Neural cell (in vitro differentiated cells): ENCODE data around the gene HOXD3. TPM values are rescaled to one million over a fixed set of nuclear protein-coding genes. Genes with fewer than 3 reads are reported as not detected.

ENCODE experiments used
- H2AFZ ChIP-seq: fragments of 200-600, 300-800 bp; sonication (generic), shearing (Covaris generic); 2 replicates; pipeline ENCODE4 v1.6.0; 2014; ENCODE audit warnings: low read depth, mild to moderate bottlenecking, antibody characterized with exemption, low read length, moderate library complexity
- H3F3A ChIP-seq: fragments of 200-600 bp; shearing (Covaris generic); 2 replicates; pipeline ENCODE4 v1.6.1; 2016; ENCODE audit warnings: mild to moderate bottlenecking, moderate library complexity, mixed read lengths, antibody characterized with exemption, low read length; ENCODE audit not compliant: insufficient read depth, poor library complexity, severe bottlenecking
- H3K27ac ChIP-seq: fragments of 200-600, 300-800 bp; sonication (generic), shearing (Covaris generic); 2 replicates; pipeline ENCODE4 v1.5.1; 2014; ENCODE audit warnings: mild to moderate bottlenecking, low read length, moderate library complexity
- H3K27me3 ChIP-seq: fragments of 300-800, 200-600 bp; sonication (generic), shearing (Covaris generic); 2 replicates; pipeline ENCODE4 v1.6.0; 2014; ENCODE audit warnings: mild to moderate bottlenecking, low read depth, low read length, moderate library complexity; ENCODE audit not compliant: insufficient read depth
- H3K36me3 ChIP-seq: fragments of 300-800, 200-600 bp; sonication (generic), shearing (Covaris generic); 2 replicates; pipeline ENCODE4 v1.5.1; 2014; ENCODE audit warnings: mild to moderate bottlenecking, antibody characterized with exemption, low read length, moderate library complexity; ENCODE audit not compliant: insufficient read depth
- H3K4me2 ChIP-seq: fragments of 300-800, 200-600 bp; sonication (generic), shearing (Covaris generic); 2 replicates; pipeline ENCODE4 v1.6.0; 2014; ENCODE audit warnings: mild to moderate bottlenecking, low read length
- H3K4me3 ChIP-seq: fragments of 300-800, 200-600 bp; sonication (generic), shearing (Covaris generic); 2 replicates; pipeline ENCODE4 v1.5.1; 2014; ENCODE audit warnings: mild to moderate bottlenecking, low read length, moderate library complexity
- H3K79me2 ChIP-seq: fragments of 200-600 bp; shearing (Covaris generic); replicated peaks from 2 replicates; pipeline ENCODE4 v1.6.0; 2014; ENCODE audit warnings: mild to moderate bottlenecking, low read length, moderate library complexity; ENCODE audit not compliant: insufficient read depth
- H3K9ac ChIP-seq: fragments of 300-800, 200-600 bp; sonication (generic), shearing (Covaris generic); 2 replicates; pipeline ENCODE4 v1.6.1; 2016; ENCODE audit warnings: mild to moderate bottlenecking, low read length, mixed read lengths
- H3K9me2 ChIP-seq: fragments of 200-600 bp; shearing (Covaris generic); 2 replicates; pipeline ENCODE4 v1.6.1; 2016; ENCODE audit warnings: mild to moderate bottlenecking, low read length, mixed read lengths; ENCODE audit not compliant: insufficient read depth
- H3K9me3 ChIP-seq: fragments of 200-600, 300-800 bp; sonication (generic), shearing (Covaris generic); 2 replicates; pipeline ENCODE4 v1.6.1; 2016; ENCODE audit warnings: mild to moderate bottlenecking, mixed run types, low read length, moderate library complexity, mixed read lengths
- H4K20me1 ChIP-seq: fragments of 200-600 bp; shearing (Covaris generic); 2 replicates; pipeline ENCODE4 v1.6.1; 2016; ENCODE audit warnings: mild to moderate bottlenecking, mixed run types; ENCODE audit not compliant: insufficient read depth
- EP300 ChIP-seq: fragments of 450-650 bp; conservative IDR thresholded peaks from 2 replicates; pipeline ENCODE4 v1.6.1; 2014; ENCODE audit warnings: antibody characterized with exemption, mild to moderate bottlenecking, moderate library complexity; ENCODE audit not compliant: poor library complexity, severe bottlenecking
- EZH2 ChIP-seq: fragments of 200-600, 300-800 bp; shearing (Covaris generic), sonication (generic); IDR thresholded peaks from 2 replicates; pipeline ENCODE4 v1.6.1; 2014; ENCODE audit warnings: antibody characterized with exemption, low read length, borderline replicate concordance, mild to moderate bottlenecking; ENCODE audit not compliant: insufficient read depth, poor library complexity, severe bottlenecking
- MXI1 ChIP-seq: fragments of 450-650 bp; conservative IDR thresholded peaks from 2 replicates; pipeline ENCODE4 v1.6.1; 2014; ENCODE audit warnings: antibody characterized with exemption, mild to moderate bottlenecking; ENCODE audit not compliant: poor library complexity, severe bottlenecking
- POLR2AphosphoS5 ChIP-seq: IDR thresholded peaks from 2 replicates; pipeline ENCODE4 v1.6.1; 2012
- RAD21 ChIP-seq: fragments of 450-650 bp; conservative IDR thresholded peaks from 2 replicates; pipeline ENCODE4 v1.6.1; 2014; ENCODE audit warnings: antibody characterized with exemption, mild to moderate bottlenecking, moderate library complexity
- SMC3 ChIP-seq: fragments of 450-650 bp; conservative IDR thresholded peaks from 2 replicates; pipeline ENCODE4 v1.6.1; 2014; ENCODE audit warnings: antibody characterized with exemption, mild to moderate bottlenecking, moderate library complexity; ENCODE audit not compliant: poor library complexity
- TAF1 ChIP-seq: IDR thresholded peaks from 2 replicates; pipeline ENCODE4 v1.6.1; 2012; ENCODE audit warnings: low read depth
- polyA plus RNA-seq: library from polyadenylated mRNA; depleted of rRNA; stranded (reverse); fragments of >200 nt; gene quantifications from 2 replicates; pipeline ENCODE4 v1.2.3, GENCODE V29; 2014
- TF ChIP-seq, protein P1 (sequence below): fragments of 450-650 bp; IDR thresholded peaks from 2 replicates; pipeline ENCODE4 v1.5.1; 2014; ENCODE audit warnings: antibody characterized with exemption, mild to moderate bottlenecking, moderate library complexity; ENCODE audit not compliant: poor library complexity, severe bottlenecking

HOXD3 gene
- polyA plus RNA-seq, 1 donor from 2014 or later, result not detected

DNA sequence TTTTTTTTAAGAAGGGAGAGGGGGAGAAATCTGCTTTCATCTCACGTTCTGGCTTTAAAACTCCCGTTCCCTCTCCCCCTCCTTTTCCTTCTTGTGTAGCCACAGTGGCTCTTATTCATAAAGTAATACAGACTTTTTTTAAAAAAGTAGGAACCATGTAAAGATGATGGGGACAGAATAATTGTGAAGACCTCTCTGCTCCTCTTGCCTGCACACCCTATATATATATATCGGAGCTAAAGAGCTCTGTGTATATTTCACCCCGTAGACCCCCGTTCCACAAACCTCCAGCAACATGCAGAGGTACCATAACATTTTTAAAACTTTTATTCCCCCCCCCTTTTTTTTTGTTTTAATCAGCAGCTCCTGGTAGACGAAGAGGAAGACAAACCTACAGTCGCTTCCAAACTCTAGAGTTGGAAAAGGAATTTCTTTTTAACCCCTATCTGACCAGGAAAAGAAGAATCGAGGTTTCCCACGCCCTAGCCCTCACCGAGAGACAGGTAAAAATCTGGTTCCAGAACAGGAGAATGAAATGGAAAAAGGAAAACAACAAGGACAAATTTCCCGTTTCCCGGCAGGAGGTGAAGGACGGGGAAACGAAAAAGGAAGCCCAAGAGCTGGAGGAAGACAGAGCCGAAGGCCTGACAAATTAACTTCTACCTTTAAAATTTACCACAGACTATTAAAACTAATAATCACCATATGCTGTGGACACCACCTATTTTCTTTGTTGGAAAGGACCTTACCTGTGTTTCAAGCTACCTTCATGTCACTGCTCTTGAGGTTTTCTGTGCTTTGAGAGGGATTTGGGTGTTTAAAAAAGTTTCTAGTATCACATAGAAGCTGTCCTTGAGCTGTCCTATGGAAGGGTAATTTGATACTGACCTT, 25.9 kb upstream of the HOXD3 start:
- Histone ChIP-seq H3K27me3 (peaks cover 97% of the 10 kb centered on the region), H3K9me3 (no peaks in the 10 kb centered on the region), H3K36me3 (no peaks in the 10 kb centered on the region), H4K20me1 (no peaks in the 10 kb centered on the region), H3K9ac (no peak overlapping the region), H3K79me2 (no peaks in the 10 kb centered on the region), H3K27ac (no peak overlapping the region), H3K4me3 (peak overlapping the region; percentile 58), H3F3A (no peaks in the 10 kb centered on the region), H2AFZ (no peak overlapping the region), H3K4me2 (no peak overlapping the region), H3K9me2 (no peaks in the 10 kb centered on the region)
- TF ChIP-seq, protein P1, sequence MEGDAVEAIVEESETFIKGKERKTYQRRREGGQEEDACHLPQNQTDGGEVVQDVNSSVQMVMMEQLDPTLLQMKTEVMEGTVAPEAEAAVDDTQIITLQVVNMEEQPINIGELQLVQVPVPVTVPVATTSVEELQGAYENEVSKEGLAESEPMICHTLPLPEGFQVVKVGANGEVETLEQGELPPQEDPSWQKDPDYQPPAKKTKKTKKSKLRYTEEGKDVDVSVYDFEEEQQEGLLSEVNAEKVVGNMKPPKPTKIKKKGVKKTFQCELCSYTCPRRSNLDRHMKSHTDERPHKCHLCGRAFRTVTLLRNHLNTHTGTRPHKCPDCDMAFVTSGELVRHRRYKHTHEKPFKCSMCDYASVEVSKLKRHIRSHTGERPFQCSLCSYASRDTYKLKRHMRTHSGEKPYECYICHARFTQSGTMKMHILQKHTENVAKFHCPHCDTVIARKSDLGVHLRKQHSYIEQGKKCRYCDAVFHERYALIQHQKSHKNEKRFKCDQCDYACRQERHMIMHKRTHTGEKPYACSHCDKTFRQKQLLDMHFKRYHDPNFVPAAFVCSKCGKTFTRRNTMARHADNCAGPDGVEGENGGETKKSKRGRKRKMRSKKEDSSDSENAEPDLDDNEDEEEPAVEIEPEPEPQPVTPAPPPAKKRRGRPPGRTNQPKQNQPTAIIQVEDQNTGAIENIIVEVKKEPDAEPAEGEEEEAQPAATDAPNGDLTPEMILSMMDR, result no peak
- TF ChIP-seq TAF1, result no peak
- no peak for TF ChIP-seq SMC3
- peak; percentile 51 for TF ChIP-seq POLR2AphosphoS5

- Histone ChIP-seq H3K36me3 (no peaks in the 10 kb centered on the region), H3K4me3 (no peak overlapping the region), H3K4me2 (no peak overlapping the region), H3K79me2 (no peaks in the 10 kb centered on the region), H3K9me2 (no peaks in the 10 kb centered on the region), H3K9ac (no peak overlapping the region), H3K27ac (no peak overlapping the region), H3K27me3 (peaks cover 97% of the 10 kb centered on the region), H2AFZ (no peak overlapping the region), H4K20me1 (no peaks in the 10 kb centered on the region), H3F3A (no peaks in the 10 kb centered on the region), H3K9me3 (no peaks in the 10 kb centered on the region)
- no peak for TF ChIP-seq SMC3
- no peak for TF ChIP-seq TAF1
- TF ChIP-seq EP300, result no peak
- TF ChIP-seq, protein P1, result no peak
- TF ChIP-seq RAD21, result no peak
- no peak for TF ChIP-seq EZH2
- no peak for TF ChIP-seq MXI1
- TF ChIP-seq POLR2AphosphoS5, result no peak
Measured at GRCh38 chr2:176131848-176132158, 25.3 kb upstream of the HOXD3 start.
